IMR-90 (cell line): ENCODE data around the gene WSB1. TPM values are rescaled to one million over a fixed set of nuclear protein-coding genes. Genes with fewer than 3 reads are reported as not detected.

Source experiments
- ATAC-seq: fragments of 200-7000 bp; cut with Tn5 transposase; 2 replicates; pipeline ENCODE4 v1.9.1; 2020; ENCODE audit warnings: low read depth, mild to moderate bottlenecking, moderate library complexity
- BruUV-seq: library from RNA; stranded (reverse); fragments of 400-500 nt; replicated peaks from 2 replicates; lab custom pipeline; 2021; lab: Mats Ljungman, UMichigan
- CTCF ChIA-PET: fragments of 300-600 bp; formaldehyde crosslinking; extraction: SDS; loops from one replicate; lab custom pipeline; 2021; ENCODE audit warnings: antibody characterized with exemption; lab: Yijun Ruan, JAX
- POLR2A ChIA-PET: fragments of 300-600 bp; sonication (Branson Sonifier 250); formaldehyde crosslinking; loops from one replicate; lab custom pipeline; 2022; ENCODE audit warnings: antibody characterized with exemption; ENCODE audit not compliant: unreplicated experiment; lab: Charles Lee
- DNase-seq: peaks from one replicate; pipeline ENCODE4 v3.0.0; 2013
- H2AFZ ChIP-seq: replicated peaks from 2 replicates; pipeline ENCODE3; 2013; ENCODE audit warnings: low read length, mild to moderate bottlenecking; ENCODE audit not compliant: poor library complexity
- H2AK5ac ChIP-seq: 2 replicates; pipeline ENCODE4 v1.6.1; 2013; ENCODE audit warnings: low read depth, low read length, inconsistent platforms
- H2AK9ac ChIP-seq: replicated peaks from 2 replicates; pipeline ENCODE3; 2013; ENCODE audit warnings: mild to moderate bottlenecking, low read depth, low read length, moderate library complexity; ENCODE audit not compliant: poor library complexity
- H2BK120ac ChIP-seq: 2 replicates; pipeline ENCODE4 v1.6.1; 2013; ENCODE audit warnings: low read depth, low read length, inconsistent platforms
- H2BK15ac ChIP-seq: 3 replicates; pipeline ENCODE4 v1.6.1; 2013; ENCODE audit warnings: low read depth, low read length, inconsistent platforms
- H2BK20ac ChIP-seq: 2 replicates; pipeline ENCODE4 v1.6.1; 2013; ENCODE audit warnings: low read depth, mild to moderate bottlenecking, inconsistent platforms, low read length, moderate library complexity
- H2BK5ac ChIP-seq: 2 replicates; pipeline ENCODE4 v1.6.1; 2013; ENCODE audit warnings: mild to moderate bottlenecking, low read depth, low read length, inconsistent platforms; ENCODE audit not compliant: poor library complexity, severe bottlenecking
- H3K14ac ChIP-seq: replicated peaks from 2 replicates; pipeline ENCODE4 v1.6.1; 2013; ENCODE audit warnings: low read depth, low read length, inconsistent platforms
- H3K18ac ChIP-seq: 2 replicates; pipeline ENCODE4 v1.6.1; 2013; ENCODE audit warnings: low read depth, low read length, control low read depth
- H3K23ac ChIP-seq: 2 replicates; pipeline ENCODE4 v1.6.1; 2013; ENCODE audit warnings: low read depth, low read length, inconsistent platforms
- H3K27ac ChIP-seq: 2 replicates; pipeline ENCODE4 v1.5.1; 2013; ENCODE audit warnings: mild to moderate bottlenecking, control low read depth, low read length; ENCODE audit not compliant: insufficient read depth
- H3K27me3 ChIP-seq: 2 replicates; pipeline ENCODE4 v1.6.1; 2013; ENCODE audit warnings: low read length; ENCODE audit not compliant: control insufficient read depth, insufficient read depth
- H3K36me3 ChIP-seq: 2 replicates; pipeline ENCODE4 v1.6.1; 2013; ENCODE audit warnings: low read length, mixed read lengths; ENCODE audit not compliant: control insufficient read depth, insufficient read depth
- H3K4ac ChIP-seq: 2 replicates; pipeline ENCODE4 v1.6.1; 2013; ENCODE audit warnings: low read depth, low read length, inconsistent platforms
- H3K4me1 ChIP-seq: 2 replicates; pipeline ENCODE4 v1.6.1; 2013; ENCODE audit warnings: low read length, mixed read lengths; ENCODE audit not compliant: control insufficient read depth, insufficient read depth
- H3K4me2 ChIP-seq: 2 replicates; pipeline ENCODE4 v1.6.1; 2013; ENCODE audit warnings: low read depth, mild to moderate bottlenecking, control low read depth, low read length, moderate library complexity
- H3K4me3 ChIP-seq: 2 replicates; pipeline ENCODE4 v1.5.1; 2013; ENCODE audit warnings: low read depth, mild to moderate bottlenecking, control low read depth, low read length, moderate library complexity; ENCODE audit not compliant: insufficient read depth
- H3K56ac ChIP-seq: 2 replicates; pipeline ENCODE4 v1.6.1; 2013; ENCODE audit warnings: low read length, inconsistent platforms; ENCODE audit not compliant: insufficient read depth; ENCODE audit errors: extremely low read depth
- H3K79me1 ChIP-seq, 2 experiments: 2 replicates each; pipeline ENCODE4 v1.6.1; 2013; ENCODE audit warnings: low read length in 2 of 2, inconsistent platforms in 1 of 2, low read depth in 1 of 2
- H3K9ac ChIP-seq: 2 replicates; pipeline ENCODE4 v1.6.1; 2013; ENCODE audit warnings: low read depth, low read length, control low read depth
- H3K9me1 ChIP-seq: 2 replicates; pipeline ENCODE4 v1.6.1; 2013; ENCODE audit warnings: low read length, inconsistent platforms; ENCODE audit not compliant: insufficient read depth
- H3K9me3 ChIP-seq: 2 replicates; pipeline ENCODE4 v1.6.1; 2013; ENCODE audit warnings: low read length; ENCODE audit not compliant: control insufficient read depth, insufficient read depth
- H4K20me1 ChIP-seq: 2 replicates; pipeline ENCODE4 v1.6.1; 2013; ENCODE audit warnings: low read length, inconsistent platforms; ENCODE audit not compliant: insufficient read depth
- H4K5ac ChIP-seq: 2 replicates; pipeline ENCODE4 v1.6.1; 2013; ENCODE audit warnings: mild to moderate bottlenecking, low read depth, low read length, control low read depth
- H4K8ac ChIP-seq, 2 experiments: 2 replicates each; pipeline ENCODE4 v1.6.1; 2013; ENCODE audit warnings: low read depth in 2 of 2, low read length in 2 of 2, control low read depth in 1 of 2, inconsistent platforms in 1 of 2
- H4K91ac ChIP-seq: 2 replicates; pipeline ENCODE4 v1.6.1; 2013; ENCODE audit warnings: low read depth, low read length, inconsistent platforms; ENCODE audit not compliant: insufficient read depth
- BHLHE40 ChIP-seq: fragments of 150-350 bp; IDR thresholded peaks from 2 replicates; pipeline ENCODE4 v1.6.1; 2016; ENCODE audit warnings: mild to moderate bottlenecking, low read depth, low read length
- ELK1 ChIP-seq: fragments of 150-350 bp; IDR thresholded peaks from 2 replicates; pipeline ENCODE4 v1.6.1; 2016; ENCODE audit warnings: low read depth, mild to moderate bottlenecking, low read length, moderate library complexity, borderline replicate concordance
- MAFK ChIP-seq: IDR thresholded peaks from 2 replicates; pipeline ENCODE4 v1.6.1; 2012; ENCODE audit warnings: low read depth, low read length, improper control_type of control experiment
- MAZ ChIP-seq: IDR thresholded peaks from 2 replicates; pipeline ENCODE4 v1.6.1; 2012; ENCODE audit warnings: low read depth, mild to moderate bottlenecking, low read length, improper control_type of control experiment, moderate library complexity, borderline replicate concordance
- NFE2L2 ChIP-seq: fragments of 150-350 bp; IDR thresholded peaks from 2 replicates; pipeline ENCODE4 v1.6.1; 2016; ENCODE audit warnings: low read depth, mild to moderate bottlenecking, low read length
- POLR2A ChIP-seq: IDR thresholded peaks from 2 replicates; pipeline ENCODE4 v1.6.1; 2012; ENCODE audit warnings: mild to moderate bottlenecking, low read depth, low read length
- WGBS, 2 experiments: methylation state at CpG; one replicate each; pipeline versions ENCODE4 v1.1.5 to v1.1.7; 2013; ENCODE audit warnings: missing lambda C conversion rate in 2 of 2; ENCODE audit not compliant: insufficient read length in 1 of 2; ENCODE audit errors: extremely low coverage in 2 of 2; 5-methylcytosine and 5-hydroxymethylcytosine counted together
- dilution Hi-C: fragments of 300-500 bp; cut with HindIII; formaldehyde crosslinking; loops from one replicate; pipeline ENCODE4 v1.14.3; 2018; ENCODE audit warnings: low sequenced_read_pairs; ENCODE audit not compliant: unreplicated experiment
- in situ Hi-C: fragments of 300-500 bp; cut with MboI; formaldehyde crosslinking; loops from 3 replicates; pipeline ENCODE4 v1.14.3; 2019; ENCODE audit warnings: low sequenced_read_pairs, inconsistent platforms, mixed read lengths
- intact Hi-C: fragments of 100-400 bp; cut with micrococcal nuclease; formaldehyde crosslinking; loops from 2 replicates; pipeline ENCODE4 v1.10.0; 2022
- polyA plus RNA-seq, 3 experiments: library from polyadenylated mRNA; depleted of rRNA; stranded (reverse); fragments of >200 nt; gene quantifications; 2 replicates each; pipeline ENCODE4 v1.2.3, GENCODE V29; 2012; ENCODE audit warnings: low replicate concordance in 1 of 3
- total RNA-seq: library from RNA; depleted of rRNA; stranded (reverse); fragments of >200 nt; gene quantifications from 2 replicates; pipeline ENCODE4 v1.2.3, GENCODE V29; 2012

The WSB1 gene
- total and polyA plus RNA-seq, 2 of the 4 experiments (the other 2 are of a cell fraction): 140 to 266 TPM

GRCh38 chr17:27357236-27357635 lies 63.3 kb downstream of the WSB1 start:
- intact Hi-C loops: no loop called here
- no peak overlapping the region for H3K4me2 ChIP-seq
- no peak for DNase-seq
- no peak overlapping the region for H3K4me3 ChIP-seq
- ChIA-PET CTCF (interaction anchor here (0.6 kb wide), 1 partner anchor 33 kb away, joined by 3 read pairs; no protein-coding TSS in a partner anchor), POLR2A (no interaction called here)
- no peaks in the 10 kb centered on the region for H3K36me3 ChIP-seq
- no peak overlapping the region for H4K91ac ChIP-seq
- 95% methylated on average over 4 of the region's 5 CpGs; no CpG with 5 or more reads in 1 of the 2 experiments for WGBS, 2 experiments
- peaks cover 7 to 16% of the 10 kb centered on the region in 2 experiments; a peak in 3 of 4 replicates for H3K79me1 ChIP-seq
- no peaks in the 10 kb centered on the region for H4K20me1 ChIP-seq
- H2BK120ac ChIP-seq: no peak overlapping the region
- no peak overlapping the region for H3K56ac ChIP-seq
- no peak overlapping the region for H3K14ac ChIP-seq
- H3K9ac ChIP-seq: no peak overlapping the region
- H4K8ac ChIP-seq: no peak overlapping the region
- H2BK15ac ChIP-seq: no peak overlapping the region
- H3K27ac ChIP-seq: no peak overlapping the region
- in situ Hi-C loops: no loop called here
- no peaks in the 10 kb centered on the region for H3K27me3 ChIP-seq
- no peak overlapping the region for H2AK9ac ChIP-seq
- 0 out of 2 replicates have a peak overlapping the region, but pooled peaks have one; percentile 4 for H3K4ac ChIP-seq
- TF ChIP-seq MAFK (no peak), NFE2L2 (no peak), BHLHE40 (no peak), POLR2A (no peak), ELK1 (no peak), MAZ (no peak)
- H3K4me1 ChIP-seq: peaks cover 8% of the 10 kb centered on the region
- H3K9me3 ChIP-seq: no peaks in the 10 kb centered on the region
- H3K23ac ChIP-seq: no peak overlapping the region
- no peak overlapping the region for H2BK5ac ChIP-seq
- no peak overlapping the region for H2BK20ac ChIP-seq
- peaks cover 6% of the 10 kb centered on the region for H3K9me1 ChIP-seq
- dilution Hi-C loops: no loop called here
- ATAC-seq: no peak
- H3K18ac ChIP-seq: no peak overlapping the region
- no TSS peak for BruUV-seq
- peak overlapping the region; percentile 41 for H2AFZ ChIP-seq
- no peak overlapping the region for H4K5ac ChIP-seq
- H2AK5ac ChIP-seq: no peak overlapping the region; the same call in 1 of the 2 replicates
